ENCODE measurements around the gene ADCY7. TPM values are rescaled to one million over a fixed set of nuclear protein-coding genes. Genes with fewer than 3 reads are reported as not detected.

ADCY7 gene
- total RNA-seq, 1 experiment from 2014 or later = 4.0 TPM

GRCh38 chr16:50293994-50294855, 27.9 kb downstream of the ADCY7 start:
- no peaks in the 10 kb centered on the region for H3K9me3 Mint-ChIP-seq
- peaks cover 2 to 9% of the 10 kb centered on the region in 2 experiments; a peak in 3 of 4 replicates for H3K4me1 Mint-ChIP-seq
- no peak for DNase-seq

More at GRCh38 chr16:50293994-50294855, 27.9 kb downstream of the ADCY7 start:
- no peaks in the 10 kb centered on the region for H3K23me2 ChIP-seq (ENCODE audit: insufficient read length, low read depth, low read length, poor library complexity, severe bottlenecking)
- no peak overlapping the region for H3K56ac ChIP-seq (ENCODE audit: insufficient read length, low read depth, low read length)
- H3K79me1 ChIP-seq (ENCODE audit: insufficient read depth, low read depth, low read length, poor library complexity, severe bottlenecking) = no peaks in the 10 kb centered on the region
- H2BK20ac ChIP-seq (ENCODE audit: low read depth, low read length, poor library complexity, severe bottlenecking) = no peak overlapping the region
- no peak overlapping the region for H2BK12ac ChIP-seq (ENCODE audit: insufficient read length, low read depth, low read length)
- H4K91ac ChIP-seq (ENCODE audit: insufficient read length, low read depth, low read length) = no peak overlapping the region
- H3K9me3 ChIP-seq (ENCODE audit: control insufficient read depth, low read depth, low read length) = no peaks in the 10 kb centered on the region
- no CpG with 5 or more reads among the region's 20 CpGs for WGBS (ENCODE audit: extremely low coverage, insufficient read length, low lambda C conversion rate)
- Mint-ChIP-seq H3K36me3 (ENCODE audit: insufficient read depth in 1 of 3, low read depth in 3 of 3) (no peaks in the 10 kb centered on the region), H3K4me3 (no peak overlapping the region; a peak in 1 of 5 replicates), H3K27ac (peak overlapping the region in 1 of 3 experiments; percentile 65; a peak in 3 of 7 replicates), H3K27me3 (ENCODE audit: low read depth) (no peaks in the 10 kb centered on the region)
- TF ChIP-seq CTCF (conservative IDR thresholded peaks at IDR 0.05) = no peak
- no peak overlapping the region for H2BK5ac ChIP-seq (ENCODE audit: insufficient read length, low read length)
- no peak overlapping the region for H3K18ac ChIP-seq (ENCODE audit: insufficient read length, low read depth, low read length)
- H3K79me2 ChIP-seq (ENCODE audit: insufficient read depth, low read length) = no peaks in the 10 kb centered on the region
- no peak overlapping the region for H2BK15ac ChIP-seq (ENCODE audit: low read depth, low read length)
- no peak overlapping the region for H2AK5ac ChIP-seq (ENCODE audit: insufficient read length, low read length)
- no peak overlapping the region for H3K27ac ChIP-seq (ENCODE audit: insufficient read length, low read depth, low read length)
- H3K14ac ChIP-seq (ENCODE audit: insufficient read depth, low read length) = no peak overlapping the region
- H4K20me1 ChIP-seq (ENCODE audit: control insufficient read depth, insufficient read depth, insufficient read length) = no peaks in the 10 kb centered on the region
- no peak overlapping the region for H3K4ac ChIP-seq (ENCODE audit: low read depth, low read length)
- no peak overlapping the region for H2BK120ac ChIP-seq (ENCODE audit: low read depth, low read length, poor library complexity, severe bottlenecking)
- no peaks in the 10 kb centered on the region for H3K4me1 ChIP-seq (ENCODE audit: insufficient read depth, low read length)
- H2AFZ ChIP-seq (ENCODE audit: low read length) = no peak overlapping the region
- H3T11ph ChIP-seq (ENCODE audit: low read length) = no peak overlapping the region
- H4K5ac ChIP-seq (ENCODE audit: insufficient read length, low read depth, low read length) = no peak overlapping the region
- H3K23ac ChIP-seq (ENCODE audit: insufficient read length, low read depth, low read length) = no peak overlapping the region
- H3K9ac ChIP-seq (ENCODE audit: extremely low read depth, insufficient read length, low read length) = no peak overlapping the region
- no peak overlapping the region for H3K4me2 ChIP-seq (ENCODE audit: insufficient read depth, insufficient read length, low read length)
- H3K27me3 ChIP-seq (ENCODE audit: insufficient read depth, low read length) = no peaks in the 10 kb centered on the region
- H4K8ac ChIP-seq (replicated peaks; ENCODE audit: insufficient read length, low read depth, low read length) = no peak overlapping the region

All from H9 (cell line).